Astrocyte (in vitro differentiated cells and primary cell): ENCODE results near the gene NXPH4. TPM values are rescaled to one million over a fixed set of nuclear protein-coding genes. Genes with fewer than 3 reads are reported as not detected.
A peak's percentile ranks its signal among the peaks of the same experiment; 100 is the strongest.

Experiments
- DNase-seq: peaks from one replicate; pipeline ENCODE4 v3.0.0-alpha.2; 2010; ENCODE audit warnings: low read depth
- FAIRE-seq: peaks from 2 replicates; lab custom pipeline; 2011; peaks lifted over from hg19 to GRCh38; lab: Jason Lieb, UNC
- H2AFZ ChIP-seq: 2 replicates; pipeline ENCODE4 v1.6.0; 2012; ENCODE audit warnings: low read depth, low read length, inconsistent platforms
- H3K27ac ChIP-seq: 2 replicates; pipeline ENCODE4 v1.5.1; 2011; ENCODE audit warnings: low read depth, low read length, inconsistent platforms
- H3K27me3 ChIP-seq: 2 replicates; pipeline ENCODE4 v1.6.0; 2011; ENCODE audit warnings: low read length, inconsistent platforms; ENCODE audit not compliant: insufficient read depth
- H3K36me3 ChIP-seq: 2 replicates; pipeline ENCODE4 v1.5.1; 2011; ENCODE audit warnings: low read length, inconsistent platforms; ENCODE audit not compliant: insufficient read depth
- H3K4me1 ChIP-seq: 2 replicates; pipeline ENCODE4 v1.5.1; 2011; ENCODE audit warnings: low read length, inconsistent platforms; ENCODE audit not compliant: insufficient read depth
- H3K4me2 ChIP-seq: 2 replicates; pipeline ENCODE4 v1.6.0; 2012; ENCODE audit warnings: low read length, inconsistent platforms
- H3K4me3 ChIP-seq: 2 replicates; pipeline ENCODE4 v1.5.1; 2011; ENCODE audit warnings: low read depth, mild to moderate bottlenecking, low read length, inconsistent platforms; ENCODE audit not compliant: insufficient read depth
- H3K79me2 ChIP-seq: 2 replicates; pipeline ENCODE4 v1.6.0; 2012; ENCODE audit warnings: mild to moderate bottlenecking, low read length, inconsistent platforms; ENCODE audit not compliant: insufficient read depth
- H3K9ac ChIP-seq: 2 replicates; pipeline ENCODE4 v1.6.0; 2012; ENCODE audit warnings: mild to moderate bottlenecking, low read length, inconsistent platforms
- H3K9me3 ChIP-seq: 2 replicates; pipeline ENCODE4 v1.5.1; 2012; ENCODE audit warnings: low read depth, mild to moderate bottlenecking, low read length, inconsistent platforms; ENCODE audit not compliant: insufficient read depth
- H4K20me1 ChIP-seq: 2 replicates; pipeline ENCODE4 v1.6.0; 2012; ENCODE audit warnings: low read length, inconsistent platforms; ENCODE audit not compliant: insufficient read depth
- H3K27ac Mint-ChIP-seq: one replicate; pipeline ENCODE4 v1.8.0; 2021; ENCODE audit warnings: mild to moderate bottlenecking, mixed read lengths; ENCODE audit not compliant: unreplicated experiment
- H3K27me3 Mint-ChIP-seq: one replicate; pipeline ENCODE4 v1.8.0; 2021; ENCODE audit warnings: low read depth, mixed read lengths; ENCODE audit not compliant: unreplicated experiment
- H3K36me3 Mint-ChIP-seq: one replicate; pipeline ENCODE4 v1.8.0; 2021; ENCODE audit warnings: low read depth, mixed read lengths; ENCODE audit not compliant: unreplicated experiment
- H3K4me1 Mint-ChIP-seq: one replicate; pipeline ENCODE4 v1.8.0; 2021; ENCODE audit warnings: low read depth, mixed read lengths; ENCODE audit not compliant: unreplicated experiment
- H3K4me3 Mint-ChIP-seq: one replicate; pipeline ENCODE4 v1.8.0; 2021; ENCODE audit warnings: mild to moderate bottlenecking, moderate library complexity, mixed read lengths; ENCODE audit not compliant: unreplicated experiment
- H3K9me3 Mint-ChIP-seq: one replicate; pipeline ENCODE4 v1.8.0; 2021; ENCODE audit warnings: mild to moderate bottlenecking, mixed read lengths; ENCODE audit not compliant: unreplicated experiment
- EZH2 ChIP-seq: IDR thresholded peaks from 2 replicates; pipeline ENCODE4 v1.6.1; 2012; ENCODE audit warnings: mild to moderate bottlenecking, low read length, inconsistent platforms; ENCODE audit not compliant: insufficient read depth
- total RNA-seq: library from RNA; stranded (reverse); gene quantifications from 2 replicates; pipeline ENCODE4 v1.2.1, GENCODE V29; 2021
- TF ChIP-seq, protein P1 (sequence below): IDR thresholded peaks from 2 replicates; pipeline ENCODE4 v1.5.1; 2011; ENCODE audit warnings: low read depth, mild to moderate bottlenecking, inconsistent platforms, low read length, moderate library complexity; ENCODE audit not compliant: insufficient read depth

Gene NXPH4
- total RNA-seq, 1 donor from 2014 or later = 14.5 TPM

DNA sequence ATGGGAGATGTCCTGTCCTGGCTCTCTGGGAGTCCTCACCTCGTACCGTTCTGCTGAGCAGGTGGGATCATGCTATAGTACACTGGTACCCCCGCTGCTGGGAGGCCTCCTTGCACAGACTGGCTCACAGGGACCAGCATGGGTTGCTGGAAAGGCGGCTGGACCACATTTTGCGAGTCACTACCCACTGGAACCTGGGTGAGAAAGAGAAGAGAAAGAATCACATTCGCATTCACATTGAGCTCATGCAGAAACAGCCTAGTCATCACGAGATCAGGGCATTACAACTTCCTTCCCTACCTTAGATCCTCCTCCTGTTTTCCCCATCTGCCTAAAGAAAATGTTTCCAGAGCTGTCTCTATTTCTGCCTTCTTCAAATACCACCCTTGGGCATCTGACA is 51.7 kb downstream of the NXPH4 start:
- H3K9me3 ChIP-seq = no peaks in the 10 kb centered on the region
- H3K27me3 ChIP-seq = no peaks in the 10 kb centered on the region
- no peaks in the 10 kb centered on the region for H3K79me2 ChIP-seq
- peaks cover 3% of the 10 kb centered on the region for H3K4me1 ChIP-seq
- DNase-seq (no peak), FAIRE-seq (no peak)
- H3K4me3 ChIP-seq = no peak overlapping the region
- Mint-ChIP-seq H3K4me1 (peaks cover 18% of the 10 kb centered on the region), H3K36me3 (peaks cover 15% of the 10 kb centered on the region), H3K27me3 (no peaks in the 10 kb centered on the region), H3K4me3 (no peak overlapping the region), H3K9me3 (no peaks in the 10 kb centered on the region), H3K27ac (peak overlapping the region; percentile 42)
- no peak overlapping the region for H3K27ac ChIP-seq
- H4K20me1 ChIP-seq = no peaks in the 10 kb centered on the region
- TF ChIP-seq, protein P1, sequence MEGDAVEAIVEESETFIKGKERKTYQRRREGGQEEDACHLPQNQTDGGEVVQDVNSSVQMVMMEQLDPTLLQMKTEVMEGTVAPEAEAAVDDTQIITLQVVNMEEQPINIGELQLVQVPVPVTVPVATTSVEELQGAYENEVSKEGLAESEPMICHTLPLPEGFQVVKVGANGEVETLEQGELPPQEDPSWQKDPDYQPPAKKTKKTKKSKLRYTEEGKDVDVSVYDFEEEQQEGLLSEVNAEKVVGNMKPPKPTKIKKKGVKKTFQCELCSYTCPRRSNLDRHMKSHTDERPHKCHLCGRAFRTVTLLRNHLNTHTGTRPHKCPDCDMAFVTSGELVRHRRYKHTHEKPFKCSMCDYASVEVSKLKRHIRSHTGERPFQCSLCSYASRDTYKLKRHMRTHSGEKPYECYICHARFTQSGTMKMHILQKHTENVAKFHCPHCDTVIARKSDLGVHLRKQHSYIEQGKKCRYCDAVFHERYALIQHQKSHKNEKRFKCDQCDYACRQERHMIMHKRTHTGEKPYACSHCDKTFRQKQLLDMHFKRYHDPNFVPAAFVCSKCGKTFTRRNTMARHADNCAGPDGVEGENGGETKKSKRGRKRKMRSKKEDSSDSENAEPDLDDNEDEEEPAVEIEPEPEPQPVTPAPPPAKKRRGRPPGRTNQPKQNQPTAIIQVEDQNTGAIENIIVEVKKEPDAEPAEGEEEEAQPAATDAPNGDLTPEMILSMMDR = no peak
- no peak for TF ChIP-seq EZH2
- H3K36me3 ChIP-seq = peaks cover 18% of the 10 kb centered on the region
- H3K9ac ChIP-seq = no peak overlapping the region
- no peak overlapping the region for H2AFZ ChIP-seq
- H3K4me2 ChIP-seq = no peak overlapping the region

DNA sequence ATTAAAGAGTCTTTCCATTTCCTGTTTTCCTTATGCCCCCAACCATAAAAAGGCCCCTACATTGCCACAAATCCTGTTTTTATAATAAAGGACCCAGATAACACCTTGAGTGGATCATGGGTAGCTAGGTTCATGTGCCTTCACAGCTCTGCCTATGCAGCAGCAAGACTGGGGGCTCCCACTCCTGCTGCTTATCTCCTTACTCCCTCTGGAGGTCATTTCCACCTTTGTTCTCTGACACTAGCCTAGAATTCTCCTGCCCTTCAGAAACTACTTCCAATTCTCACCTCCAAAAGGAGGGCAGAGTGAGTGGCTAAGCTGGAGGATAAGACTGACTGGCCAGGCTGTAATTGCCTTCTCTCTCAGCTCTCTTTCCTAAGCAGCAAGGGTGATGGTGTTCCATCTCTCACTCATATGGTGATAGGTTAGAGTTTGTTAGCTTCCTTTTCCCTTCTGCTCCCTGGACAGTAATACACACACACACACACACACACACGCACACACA is 54.4 kb downstream of the NXPH4 start:
- no peak for DNase-seq
- H3K27ac Mint-ChIP-seq = no peak overlapping the region
- H3K27ac ChIP-seq = no peak overlapping the region
- H3K36me3 ChIP-seq = peaks cover 18% of the 10 kb centered on the region
- H3K4me3 Mint-ChIP-seq = no peak overlapping the region
- H3K9ac ChIP-seq = no peak overlapping the region
- H3K9me3 ChIP-seq = no peaks in the 10 kb centered on the region
- peaks cover 3% of the 10 kb centered on the region for H3K4me1 ChIP-seq
- H3K9me3 Mint-ChIP-seq = no peaks in the 10 kb centered on the region
- no peaks in the 10 kb centered on the region for H4K20me1 ChIP-seq
- H3K27me3 Mint-ChIP-seq = no peaks in the 10 kb centered on the region
- H2AFZ ChIP-seq = no peak overlapping the region
- H3K4me3 ChIP-seq = no peak overlapping the region
- peaks cover 13% of the 10 kb centered on the region for H3K36me3 Mint-ChIP-seq
- TF ChIP-seq, protein P1 = no peak
- no peak for TF ChIP-seq EZH2
- H3K4me2 ChIP-seq = no peak overlapping the region
- H3K79me2 ChIP-seq = no peaks in the 10 kb centered on the region
- no peak for FAIRE-seq
- H3K4me1 Mint-ChIP-seq = peaks cover 21% of the 10 kb centered on the region
- H3K27me3 ChIP-seq = no peaks in the 10 kb centered on the region

DNA sequence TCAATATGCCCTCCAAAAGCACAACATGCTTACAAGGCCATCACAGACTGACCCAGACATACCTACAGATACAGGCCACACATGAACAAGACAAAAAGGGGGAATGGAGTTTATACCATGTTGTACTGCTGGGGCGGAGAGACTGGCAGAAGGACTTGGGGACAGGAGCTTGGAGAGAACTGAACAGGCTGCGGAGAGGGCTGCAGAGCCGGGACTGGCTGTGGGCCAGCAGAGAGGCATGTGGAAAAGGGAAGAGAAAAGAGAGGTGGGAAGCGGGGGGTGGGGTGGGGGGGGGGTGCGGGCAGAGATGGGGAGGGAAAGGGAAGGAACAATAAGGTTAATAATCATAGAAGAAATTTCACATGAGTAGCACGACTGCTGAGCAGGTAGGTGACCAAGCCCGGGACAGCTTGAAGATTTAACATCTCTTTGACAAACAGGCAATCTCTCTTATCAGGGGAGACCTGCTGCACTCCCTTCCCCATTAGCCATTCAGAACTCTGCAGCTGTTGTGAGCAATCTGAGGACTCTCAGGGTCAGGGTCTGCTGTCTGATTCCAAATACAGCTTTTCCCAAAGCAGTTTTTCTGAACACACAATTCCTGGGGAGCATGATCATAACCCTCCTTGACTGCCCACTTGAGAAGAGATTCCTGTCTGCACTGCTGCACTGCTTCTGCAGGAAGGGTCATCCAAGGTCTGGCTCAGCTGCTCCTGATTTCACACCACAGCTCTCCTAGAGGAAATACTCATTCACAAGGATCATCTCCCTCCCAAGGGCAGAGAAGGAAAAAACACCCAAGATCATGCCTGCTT is 56.0 kb downstream of the NXPH4 start:
- no peaks in the 10 kb centered on the region for H3K79me2 ChIP-seq
- no peaks in the 10 kb centered on the region for H3K27me3 ChIP-seq
- FAIRE-seq = no peak
- peak; percentile 38 for DNase-seq
- no peak for TF ChIP-seq EZH2
- TF ChIP-seq, protein P1 = no peak
- Mint-ChIP-seq H3K36me3 (peaks cover 11% of the 10 kb centered on the region), H3K4me3 (peak overlapping the region; percentile 41), H3K9me3 (no peaks in the 10 kb centered on the region), H3K4me1 (peaks cover 21% of the 10 kb centered on the region), H3K27me3 (no peaks in the 10 kb centered on the region), H3K27ac (peak overlapping the region; percentile 22)
- H3K4me3 ChIP-seq = no peak overlapping the region
- no peaks in the 10 kb centered on the region for H3K9me3 ChIP-seq
- no peak overlapping the region for H2AFZ ChIP-seq
- H4K20me1 ChIP-seq = no peaks in the 10 kb centered on the region
- peak overlapping the region; percentile 10 for H3K9ac ChIP-seq
- peak overlapping the region; percentile 15 for H3K4me2 ChIP-seq
- peaks cover 18% of the 10 kb centered on the region for H3K36me3 ChIP-seq
- H3K27ac ChIP-seq = no peak overlapping the region
- peaks cover 3% of the 10 kb centered on the region for H3K4me1 ChIP-seq
